A673 (cell line): Measurements from ENCODE around the gene PCDHA13.

ENCODE experiments used
- EZH2 ChIP-seq: fragments of 200-600 bp; sonication (generic); IDR thresholded peaks from 2 replicates; pipeline ENCODE4 v1.6.1; 2017; ENCODE audit warnings: borderline replicate concordance, low read depth, mild to moderate bottlenecking, mixed read lengths, antibody characterized with exemption, low read length; ENCODE audit not compliant: poor library complexity, severe bottlenecking
- TF ChIP-seq, protein P1 (sequence below): fragments of 300-800, 200-600 bp; sonication (generic); conservative IDR thresholded peaks from 2 replicates; pipeline ENCODE4 v1.5.1; 2017; ENCODE audit warnings: low read depth, mild to moderate bottlenecking, antibody characterized with exemption, low read length, moderate library complexity, mixed read lengths

DNA sequence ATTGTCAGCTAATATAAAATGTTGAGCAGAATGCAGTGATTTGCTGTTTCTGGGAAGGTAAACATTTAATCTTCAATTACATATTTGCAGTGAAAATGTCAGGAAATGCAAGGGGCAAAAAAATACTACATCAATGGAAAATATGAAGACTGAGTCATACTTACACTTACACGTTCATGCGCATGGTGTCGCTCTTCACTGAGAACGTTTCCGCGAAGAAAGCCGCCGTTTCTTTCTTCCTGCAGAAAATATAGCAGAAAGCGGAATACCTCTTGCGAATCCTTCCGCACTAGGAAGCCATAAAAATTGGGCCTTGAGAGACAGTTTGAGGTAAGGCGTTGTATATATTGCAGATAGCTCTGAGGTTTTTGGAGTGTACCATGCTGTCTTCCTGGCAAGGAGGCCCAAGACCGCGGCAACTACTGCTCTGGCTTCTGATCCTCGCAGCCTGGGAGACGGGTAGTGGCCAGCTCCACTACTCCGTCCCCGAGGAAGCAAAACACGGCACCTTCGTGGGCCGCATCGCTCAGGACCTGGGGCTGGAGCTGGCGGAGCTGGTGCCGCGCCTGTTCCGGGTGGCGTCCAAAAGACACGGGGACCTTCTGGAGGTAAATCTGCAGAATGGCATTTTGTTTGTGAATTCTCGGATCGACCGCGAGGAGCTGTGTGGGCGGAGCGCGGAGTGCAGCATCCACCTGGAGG lies at the start of gene PCDHA13:
- TF ChIP-seq, protein P1, sequence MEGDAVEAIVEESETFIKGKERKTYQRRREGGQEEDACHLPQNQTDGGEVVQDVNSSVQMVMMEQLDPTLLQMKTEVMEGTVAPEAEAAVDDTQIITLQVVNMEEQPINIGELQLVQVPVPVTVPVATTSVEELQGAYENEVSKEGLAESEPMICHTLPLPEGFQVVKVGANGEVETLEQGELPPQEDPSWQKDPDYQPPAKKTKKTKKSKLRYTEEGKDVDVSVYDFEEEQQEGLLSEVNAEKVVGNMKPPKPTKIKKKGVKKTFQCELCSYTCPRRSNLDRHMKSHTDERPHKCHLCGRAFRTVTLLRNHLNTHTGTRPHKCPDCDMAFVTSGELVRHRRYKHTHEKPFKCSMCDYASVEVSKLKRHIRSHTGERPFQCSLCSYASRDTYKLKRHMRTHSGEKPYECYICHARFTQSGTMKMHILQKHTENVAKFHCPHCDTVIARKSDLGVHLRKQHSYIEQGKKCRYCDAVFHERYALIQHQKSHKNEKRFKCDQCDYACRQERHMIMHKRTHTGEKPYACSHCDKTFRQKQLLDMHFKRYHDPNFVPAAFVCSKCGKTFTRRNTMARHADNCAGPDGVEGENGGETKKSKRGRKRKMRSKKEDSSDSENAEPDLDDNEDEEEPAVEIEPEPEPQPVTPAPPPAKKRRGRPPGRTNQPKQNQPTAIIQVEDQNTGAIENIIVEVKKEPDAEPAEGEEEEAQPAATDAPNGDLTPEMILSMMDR: peak; percentile 85
- no peak for TF ChIP-seq EZH2
